Activated naive CD4-positive, alpha-beta T cell treated with Interleukin-2 at 50 U/mL for 16 hours (primary cell): ENCODE measurements around the gene CD34.
"Not testable (repeated sequence)": the region's sequence is repeated elsewhere in the genome, so short reads cannot be mapped to it uniquely, and the experiment has no call there.

Source experiments
- DNase-seq: peaks from one replicate; pipeline ENCODE4 v3.0.0-alpha.2; 2020

Gene CD34

DNA sequence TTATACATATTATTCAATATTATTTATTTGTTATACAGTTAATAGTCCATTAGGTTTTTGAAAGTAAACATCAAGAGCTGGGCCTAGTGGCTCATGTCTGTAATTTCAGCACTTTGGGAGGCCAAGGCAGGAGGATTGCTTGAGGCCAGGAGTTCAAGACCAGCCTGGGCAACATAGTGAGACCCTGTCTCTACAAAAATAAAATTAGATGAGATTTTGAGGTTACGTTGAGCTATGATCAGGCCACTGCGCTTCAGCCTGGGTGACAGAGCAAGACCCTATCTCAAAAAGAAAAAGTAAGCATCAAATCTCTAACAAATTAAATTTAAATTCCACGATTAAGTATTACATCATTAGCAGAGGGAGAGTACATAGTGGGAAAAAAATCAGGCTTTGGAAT lies 15.0 kb upstream of the CD34 start:
- DNase-seq, result not testable (repeated sequence)

DNA sequence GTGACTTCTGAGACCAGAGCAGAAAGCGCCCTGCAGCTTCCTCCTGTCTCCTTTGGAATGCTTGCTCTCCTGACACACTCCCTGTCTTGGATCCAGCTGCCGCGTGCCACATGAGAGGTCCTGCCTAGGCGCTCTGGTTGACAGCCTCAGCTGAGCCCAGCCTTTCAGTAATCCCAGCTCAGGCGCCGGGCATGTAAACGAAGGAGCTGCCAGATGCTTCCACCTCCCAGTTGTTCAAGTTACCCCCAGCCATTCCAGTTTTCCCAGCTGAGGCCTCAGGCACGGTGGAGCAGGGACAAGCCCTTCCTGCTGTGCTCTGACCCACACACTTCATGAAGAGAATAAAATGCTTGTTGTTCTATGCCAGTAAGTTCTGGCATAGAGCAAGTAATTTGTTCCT lies 14.3 kb upstream of the CD34 start:
- no peak for DNase-seq

DNA sequence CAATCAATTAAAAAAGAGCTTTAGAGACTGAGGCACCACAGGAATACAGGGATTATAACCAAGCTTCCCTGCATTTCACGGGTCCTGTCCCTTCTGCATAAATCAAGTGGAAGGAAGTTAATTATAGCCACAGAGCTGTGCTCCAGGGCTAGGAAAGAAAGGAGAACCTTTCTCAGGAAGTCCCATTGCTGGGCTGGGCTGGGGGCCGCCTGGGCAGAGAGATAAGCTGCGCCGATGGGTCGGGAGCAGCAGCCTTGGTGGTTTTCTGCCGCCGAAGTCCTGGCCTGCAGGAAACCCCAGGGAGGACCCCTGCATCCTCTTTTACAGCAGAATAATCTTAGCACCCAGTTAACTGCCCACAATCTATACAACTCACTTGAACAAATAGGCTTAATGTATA lies 12.6 kb upstream of the CD34 start:
- no peak for DNase-seq

DNA sequence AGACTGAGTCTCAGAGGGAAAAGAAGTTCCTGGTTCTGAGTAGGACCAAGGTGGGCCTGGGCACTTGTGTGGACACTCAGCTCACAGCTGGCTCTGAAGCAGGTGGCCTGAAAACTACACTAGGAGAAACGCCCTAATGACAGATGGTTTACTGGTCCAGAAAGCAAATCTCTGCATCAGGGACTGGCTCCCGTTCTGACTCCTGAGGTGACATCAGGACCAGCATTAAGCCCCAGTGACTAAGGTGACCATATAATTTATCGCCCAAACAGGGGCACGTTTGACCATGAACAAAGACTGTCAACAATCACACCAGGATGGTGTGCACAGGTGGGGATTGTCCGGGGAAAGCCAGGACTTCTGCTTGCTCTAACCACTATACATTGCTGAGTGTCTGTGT lies 12.2 kb upstream of the CD34 start:
- no peak for DNase-seq

DNA sequence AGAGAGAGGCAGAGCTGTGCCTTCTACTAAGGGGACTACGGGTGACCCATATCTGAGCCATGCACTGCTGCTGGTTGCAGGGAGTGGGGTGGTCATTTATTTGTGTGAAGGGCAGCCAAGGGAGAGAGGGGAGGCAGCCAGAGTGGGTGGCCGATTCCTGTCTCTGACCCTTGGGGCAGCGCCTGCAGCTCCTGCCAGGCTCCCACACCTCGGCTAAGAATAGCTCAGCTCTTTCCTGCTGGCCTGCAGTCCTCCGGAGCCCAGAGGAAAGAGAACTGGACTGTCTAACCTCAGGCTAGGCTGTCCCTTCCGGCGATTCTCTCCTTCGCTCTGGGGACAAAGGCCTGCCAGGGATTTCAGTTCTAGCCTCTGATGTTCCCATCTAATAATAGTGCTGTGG lies 11.6 kb upstream of the CD34 start:
- no peak for DNase-seq

DNA sequence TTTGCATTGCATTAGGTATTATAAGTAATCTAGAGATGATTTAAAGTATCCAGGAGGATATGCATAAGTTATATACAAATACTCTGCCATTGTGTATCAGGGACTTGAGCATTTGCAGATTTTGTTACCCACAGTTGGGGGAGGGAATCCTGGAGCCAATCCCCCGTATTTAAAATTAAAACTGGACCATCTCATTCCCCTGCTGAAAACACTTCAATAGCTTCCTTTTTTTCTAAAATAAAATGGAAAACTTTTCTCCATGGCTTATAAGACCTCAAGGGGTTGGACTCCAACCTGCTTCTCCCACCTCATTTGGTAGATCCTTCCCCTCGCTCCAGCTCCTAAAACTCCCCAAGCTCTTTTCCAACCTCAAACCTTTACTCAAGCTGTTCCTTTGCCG lies 10.4 kb upstream of the CD34 start:
- no peak for DNase-seq

DNA sequence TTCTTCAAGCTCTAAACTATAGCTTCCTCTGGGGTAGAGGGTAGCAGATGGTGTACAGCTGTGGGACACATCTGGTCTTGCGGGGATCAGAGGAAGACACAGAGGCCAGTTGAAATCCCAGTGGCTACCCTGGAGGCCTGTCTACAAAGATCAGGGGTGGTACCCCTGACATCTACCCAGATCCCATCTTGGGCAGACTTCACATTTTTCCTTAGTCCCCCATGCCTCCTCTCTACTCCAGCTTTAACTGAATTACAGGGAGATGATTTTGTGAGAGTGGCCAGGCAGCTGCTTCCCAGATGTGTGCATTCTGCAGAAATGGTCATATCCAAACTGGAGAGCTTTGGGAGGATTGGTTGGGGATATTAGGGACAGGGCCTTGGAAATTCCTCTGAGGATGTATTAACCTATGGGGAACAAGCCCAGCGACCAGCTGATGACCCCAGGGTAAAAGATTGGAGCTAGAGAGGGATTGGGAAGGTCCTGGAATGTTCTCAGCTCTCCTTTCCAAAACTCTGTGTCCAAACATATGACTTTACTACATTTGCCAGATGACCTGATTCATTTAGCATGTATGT lies 9.6 kb upstream of the CD34 start:
- no peak for DNase-seq

DNA sequence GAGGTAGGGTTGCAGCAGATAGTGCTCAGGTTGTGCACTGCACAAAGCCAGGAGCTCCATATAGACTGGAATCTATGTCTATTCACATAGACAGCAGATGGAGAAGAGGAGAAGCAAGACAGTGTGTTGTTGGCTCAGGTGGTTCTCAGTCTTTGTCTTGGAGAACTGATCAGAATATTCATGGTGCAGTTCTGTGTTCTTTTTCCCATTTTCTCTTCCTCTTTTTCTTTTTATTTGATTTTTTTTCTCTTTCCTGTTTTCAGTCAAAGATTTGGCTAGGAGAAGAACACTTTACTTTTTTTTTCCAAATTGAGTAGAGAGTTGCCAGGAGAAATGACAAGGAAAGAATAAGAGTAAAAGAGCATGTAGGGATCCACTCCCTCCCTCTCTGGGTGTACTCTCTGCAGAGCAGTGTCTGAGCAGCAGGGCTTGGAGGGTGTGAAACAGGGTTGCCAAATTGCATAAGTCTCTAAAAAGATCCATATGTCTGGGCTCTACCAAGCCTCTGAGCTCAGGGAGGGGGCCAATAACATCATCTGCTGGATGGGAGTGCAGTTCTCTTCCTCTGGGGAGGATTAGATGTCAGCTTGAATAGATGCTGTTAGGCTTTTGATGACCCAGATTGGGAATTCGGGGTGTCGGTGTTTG lies 8.7 kb upstream of the CD34 start:
- DNase-seq, result no peak

DNA sequence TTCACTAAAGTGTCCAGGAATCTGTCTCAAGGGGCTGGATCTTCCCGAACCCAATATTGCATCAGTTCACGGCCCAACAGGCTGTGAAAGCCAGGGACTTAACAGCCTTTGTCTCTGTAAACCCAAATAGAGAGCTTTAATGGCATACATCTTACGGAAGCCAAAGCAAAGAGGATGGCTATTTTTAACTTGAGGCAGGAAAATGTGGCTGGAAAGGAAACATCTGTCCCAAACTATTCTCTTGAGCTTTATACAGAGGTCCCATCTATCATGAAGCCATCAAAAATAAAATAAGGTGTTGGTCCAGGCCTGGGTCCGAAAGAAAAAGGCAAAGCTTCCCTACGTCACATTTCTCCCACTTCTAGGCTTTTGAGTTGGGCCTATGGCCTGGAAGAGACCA lies 7.7 kb upstream of the CD34 start:
- DNase-seq, result no peak

DNA sequence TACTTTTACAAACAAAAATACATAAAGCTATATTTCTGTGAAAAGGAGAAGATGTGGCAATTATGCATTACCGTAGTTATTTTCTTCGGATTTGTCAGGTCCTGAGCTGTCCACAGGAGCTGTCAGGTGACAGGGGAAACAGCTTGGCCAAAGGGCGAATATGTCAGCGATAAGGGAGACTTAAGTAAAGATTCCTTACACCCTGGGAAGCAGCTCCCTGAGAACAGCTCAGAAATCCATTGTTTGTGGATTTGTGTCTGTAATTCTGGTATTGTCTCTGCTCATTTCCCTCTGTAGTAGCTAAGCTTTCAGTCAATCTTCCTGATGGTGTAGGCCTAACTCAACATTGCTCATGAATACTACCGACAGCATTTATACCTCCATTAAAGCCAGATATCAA lies 7.1 kb upstream of the CD34 start:
- no peak for DNase-seq

DNA sequence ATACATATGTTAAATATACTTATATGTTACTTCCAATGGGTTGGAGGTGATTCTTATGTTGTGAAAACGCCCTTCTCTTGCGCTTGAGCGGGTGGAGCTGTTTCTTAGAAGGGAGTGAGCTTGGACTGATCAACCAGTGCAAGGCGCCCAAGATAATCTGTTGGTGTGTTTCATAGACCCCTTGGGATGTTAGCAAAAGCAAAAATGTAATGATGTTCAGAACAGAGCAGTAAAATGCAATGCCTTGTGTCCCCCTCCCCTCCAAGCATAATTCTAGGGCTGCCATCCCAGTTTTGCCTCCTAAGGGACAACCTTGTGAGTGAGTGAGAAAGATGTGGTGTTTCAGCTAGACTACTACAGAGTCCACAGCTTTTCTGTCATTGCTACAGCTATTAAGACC lies 6.2 kb upstream of the CD34 start:
- no peak for DNase-seq

DNA sequence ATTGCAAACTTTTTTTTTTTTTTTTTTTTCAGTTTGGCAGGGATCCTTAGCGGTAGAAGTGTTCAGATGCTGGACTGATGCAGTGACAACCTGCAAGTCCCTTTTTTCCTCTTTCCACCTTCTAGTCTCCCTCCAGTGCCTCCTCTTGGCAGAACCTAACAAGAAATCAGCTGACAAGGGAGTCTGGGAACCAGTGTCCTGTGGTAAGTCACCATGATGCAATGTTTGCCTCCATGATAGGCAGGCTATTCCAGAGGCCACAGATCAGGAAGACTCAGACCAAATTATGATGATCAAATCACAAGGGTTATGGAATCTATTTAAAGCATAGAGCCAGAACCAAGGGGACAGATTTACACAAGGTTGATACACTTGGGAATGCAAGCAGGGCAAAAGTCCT lies 3.0 kb upstream of the CD34 start:
- DNase-seq, result no peak

DNA sequence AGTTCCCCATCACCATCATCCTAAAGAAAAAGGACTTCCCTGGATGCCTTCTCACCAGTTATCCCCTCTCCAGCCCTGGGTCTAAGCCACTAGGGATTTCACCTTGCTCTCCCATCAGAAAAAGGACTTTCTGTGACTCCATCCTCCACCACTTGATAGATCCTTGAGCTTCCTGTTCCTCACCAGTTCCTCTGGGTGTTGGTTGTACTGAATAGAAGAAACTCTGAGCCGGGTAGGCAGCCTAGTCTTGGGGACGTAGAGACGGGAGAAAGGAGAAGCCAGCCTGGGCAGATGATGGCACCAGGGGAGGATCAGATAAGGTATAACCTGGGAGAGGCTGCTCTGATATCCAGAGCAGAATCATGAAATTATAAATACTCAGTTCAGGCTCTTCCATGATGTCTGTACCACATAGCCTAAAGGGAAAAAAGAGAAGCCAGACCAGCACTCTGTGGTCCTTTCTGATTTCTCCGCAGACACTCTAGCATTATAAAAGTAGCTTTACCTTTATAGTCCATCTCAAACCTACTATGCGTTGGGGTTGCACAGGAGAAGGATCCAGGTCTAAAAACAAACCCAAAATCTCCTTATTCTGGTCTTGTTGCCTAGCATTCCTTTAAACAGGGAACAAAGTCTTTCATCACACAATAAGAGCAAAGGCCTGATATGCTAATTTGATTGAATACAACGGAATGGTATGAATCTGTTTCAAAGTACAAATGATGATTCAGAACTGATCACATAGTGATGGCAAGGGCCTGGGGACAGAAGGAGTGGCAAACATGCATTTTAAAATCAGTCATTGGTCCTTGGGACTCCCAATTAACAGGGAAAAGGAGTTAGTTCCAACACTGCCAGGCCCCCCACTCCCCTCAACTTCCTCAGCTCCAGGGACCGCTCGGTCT lies 1.2 kb upstream of the CD34 start:
- DNase-seq, result no peak

DNA sequence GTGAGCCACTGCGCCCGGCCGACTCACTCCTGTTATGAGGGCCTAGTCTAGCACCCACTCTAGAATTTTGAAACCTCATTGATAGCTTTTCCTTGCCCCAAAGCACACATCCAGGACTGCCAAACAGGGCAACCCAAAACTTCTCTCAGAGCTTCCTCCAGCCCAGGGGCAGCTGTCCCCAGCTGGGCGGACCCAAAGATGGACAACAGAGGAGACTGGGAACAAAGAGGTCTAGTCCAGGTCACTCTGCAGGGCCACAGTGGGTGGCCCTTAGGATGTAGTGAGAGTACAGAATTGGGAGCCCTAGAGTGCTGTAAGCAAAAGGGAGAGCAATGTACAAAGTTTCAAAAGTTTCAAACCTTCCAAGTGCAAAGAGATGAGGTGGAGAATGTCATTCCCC lies 1.2 kb downstream of the CD34 start:
- DNase-seq, result no peak

DNA sequence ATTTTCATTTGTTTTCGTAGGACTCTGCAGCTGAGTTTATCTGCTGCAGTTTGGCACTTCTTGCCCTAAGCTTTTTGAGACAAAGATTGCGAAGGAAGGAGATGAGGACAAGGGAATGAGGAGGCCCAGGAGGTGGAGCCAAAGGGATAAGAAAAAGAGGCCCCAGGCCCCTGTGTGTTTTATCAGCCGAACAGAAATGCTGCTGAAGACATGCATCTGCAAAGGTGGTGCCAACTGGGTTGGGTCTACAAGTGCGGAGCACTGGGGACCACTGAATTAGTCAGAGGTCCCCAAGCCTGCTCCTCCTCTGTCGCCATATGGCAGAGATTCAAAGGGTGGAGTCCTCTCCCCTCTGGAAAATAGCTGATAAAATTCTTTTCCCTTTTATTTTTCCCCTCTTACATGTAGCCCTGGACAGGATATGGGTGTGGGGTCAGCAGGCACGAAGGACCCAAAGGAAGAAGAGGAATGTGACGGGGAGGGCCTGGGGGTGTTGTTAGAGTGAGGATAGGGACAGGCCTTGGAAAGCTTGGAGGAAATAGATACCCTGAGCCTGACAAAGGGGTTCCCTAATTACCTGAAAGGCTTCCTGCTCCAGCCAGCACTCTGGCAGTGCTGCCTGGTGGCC lies 2.7 kb downstream of the CD34 start:
- no peak for DNase-seq

DNA sequence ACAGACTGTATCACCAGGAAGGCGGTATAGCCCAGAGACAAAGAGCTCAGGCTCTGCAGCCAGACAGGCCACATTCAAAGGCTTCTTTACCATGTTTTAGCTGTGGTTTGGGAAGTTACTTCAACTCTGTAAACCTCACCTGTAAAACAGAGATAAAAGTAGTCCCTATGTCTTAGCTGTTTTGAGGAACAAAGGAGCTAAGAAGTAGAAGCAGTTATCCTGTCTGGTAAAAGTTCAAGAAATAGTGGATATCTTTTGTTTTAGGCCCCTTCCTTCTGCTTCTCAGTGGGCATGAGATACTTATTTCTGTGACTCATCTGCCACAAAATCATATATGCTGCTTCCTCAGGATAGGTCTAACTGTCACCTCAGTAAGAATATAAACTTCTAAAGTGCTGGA lies 6.5 kb downstream of the CD34 start:
- DNase-seq, result no peak

DNA sequence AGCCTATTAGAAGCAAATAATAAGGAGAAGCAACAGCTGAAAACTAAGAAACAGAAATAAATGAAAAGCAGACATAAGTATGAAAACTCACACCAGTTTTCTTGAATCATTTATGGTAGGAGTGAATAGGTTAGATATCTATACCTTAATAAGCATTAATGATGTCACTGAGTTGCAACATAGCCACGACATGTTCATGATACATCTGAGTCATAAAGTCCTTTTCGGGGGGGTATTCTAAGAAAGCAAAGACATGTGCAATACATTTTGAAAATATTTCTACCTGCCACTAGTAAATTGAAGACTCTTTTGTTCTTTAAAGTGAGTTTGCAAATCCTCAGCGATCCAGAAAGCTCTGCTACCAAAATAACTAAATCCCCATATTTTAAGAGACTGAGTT lies 7.2 kb downstream of the CD34 start:
- DNase-seq, result no peak

DNA sequence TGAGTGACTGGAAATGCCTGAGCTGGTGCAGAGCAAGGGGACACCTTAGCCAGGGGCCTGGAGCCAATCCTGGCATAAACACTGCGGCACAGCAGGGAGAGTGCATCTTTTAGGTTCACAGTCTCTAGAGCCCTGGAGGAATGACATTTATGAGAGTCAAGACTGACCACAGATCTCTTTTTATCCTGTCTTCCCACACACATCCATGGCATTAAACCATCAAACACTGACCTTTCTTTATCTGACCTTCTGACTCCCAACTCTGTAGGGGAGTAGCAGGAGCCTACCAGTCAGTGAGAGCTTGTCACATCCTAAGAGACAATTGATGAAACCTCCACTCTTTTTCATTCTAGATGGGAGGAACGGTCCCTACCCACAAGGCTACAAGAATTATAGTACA lies 7.9 kb downstream of the CD34 start:
- no peak for DNase-seq

DNA sequence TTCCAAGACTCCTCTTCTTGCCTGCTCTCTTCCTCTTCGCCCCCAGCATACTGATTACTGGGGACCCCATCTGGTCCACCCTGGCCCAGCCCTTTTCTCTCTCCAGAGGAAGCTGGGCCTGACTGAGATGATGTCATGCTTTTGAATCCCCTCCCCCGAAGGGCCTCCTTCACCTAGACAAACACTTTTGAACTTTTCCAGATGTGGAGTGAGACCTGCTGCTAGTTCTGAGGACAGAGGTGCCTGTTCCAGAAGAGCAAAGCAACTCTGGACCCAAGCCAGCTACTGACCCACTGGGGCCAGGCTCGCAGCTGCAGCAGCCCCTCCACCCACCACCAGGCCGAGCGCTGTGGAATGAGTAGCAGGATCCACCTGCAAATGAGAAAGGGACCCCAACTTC lies 8.4 kb downstream of the CD34 start:
- DNase-seq, result no peak

DNA sequence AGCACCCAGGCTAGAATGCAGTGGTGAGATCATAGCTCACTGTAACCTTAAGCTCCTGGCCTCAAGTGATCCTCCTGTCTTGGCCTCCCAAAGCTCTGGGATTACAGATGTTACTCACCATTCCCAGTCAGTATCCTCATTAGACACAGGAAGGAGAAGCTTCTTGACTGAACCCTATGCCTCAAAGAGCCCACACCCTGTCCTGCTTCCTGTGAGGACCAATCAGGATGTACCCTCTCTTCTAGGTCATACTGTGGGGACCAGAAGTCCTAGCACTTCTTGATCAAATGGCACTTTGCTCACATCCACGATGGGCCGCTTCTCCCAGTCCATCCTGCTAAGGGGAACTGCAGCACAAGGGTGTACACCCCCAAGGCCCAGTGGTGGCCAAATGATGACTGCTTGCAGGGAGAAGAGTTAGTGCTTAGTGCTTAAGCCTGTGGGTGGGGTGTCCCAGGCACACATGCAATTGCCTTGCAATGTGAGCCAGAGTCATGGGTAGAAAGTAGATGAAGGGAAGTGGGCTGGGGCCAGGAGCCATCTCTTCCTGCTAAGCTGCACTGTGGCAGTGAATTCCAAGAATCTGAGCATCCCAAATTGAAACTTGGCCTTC lies 9.8 kb downstream of the CD34 start:
- no peak for DNase-seq

DNA sequence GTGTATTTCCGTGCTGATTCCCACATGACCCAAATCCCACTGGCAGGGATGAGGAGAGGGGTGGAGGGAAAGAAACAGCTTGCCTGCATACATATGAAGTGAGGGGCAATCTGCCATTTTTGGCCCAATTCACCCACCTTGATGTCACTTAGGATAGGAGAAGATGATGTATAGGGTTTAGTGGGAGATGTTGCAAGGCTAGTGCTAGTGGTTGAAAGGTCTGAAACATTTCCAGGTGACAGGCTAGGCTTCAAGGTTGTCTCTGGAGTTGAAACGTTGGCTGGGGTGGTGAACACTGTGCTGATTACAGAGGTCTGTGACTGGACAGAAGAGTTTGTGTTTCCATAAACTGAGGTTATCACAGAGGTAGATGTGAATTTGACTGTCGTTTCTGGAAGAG lies 12.1 kb downstream of the CD34 start:
- DNase-seq, result no peak

DNA sequence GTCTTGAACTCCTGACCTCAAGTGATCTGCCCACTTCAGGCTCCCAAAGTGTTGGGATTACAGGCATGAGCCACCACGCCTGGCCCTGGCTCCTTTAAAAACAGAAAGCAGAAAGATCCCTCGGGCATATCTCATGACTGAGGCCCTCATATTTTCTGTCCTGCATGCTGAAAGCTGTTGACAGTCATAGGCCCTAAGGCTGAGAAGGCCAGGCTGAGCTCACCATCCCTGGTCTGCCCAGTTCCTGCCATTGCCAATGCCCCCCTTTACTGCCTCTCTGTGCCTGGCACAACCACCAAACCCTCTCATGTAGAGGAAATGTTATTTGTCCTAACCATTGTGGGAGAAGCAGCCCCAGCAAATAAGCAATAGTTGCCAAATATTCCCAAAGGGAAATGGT lies 12.7 kb downstream of the CD34 start:
- no peak for DNase-seq

DNA sequence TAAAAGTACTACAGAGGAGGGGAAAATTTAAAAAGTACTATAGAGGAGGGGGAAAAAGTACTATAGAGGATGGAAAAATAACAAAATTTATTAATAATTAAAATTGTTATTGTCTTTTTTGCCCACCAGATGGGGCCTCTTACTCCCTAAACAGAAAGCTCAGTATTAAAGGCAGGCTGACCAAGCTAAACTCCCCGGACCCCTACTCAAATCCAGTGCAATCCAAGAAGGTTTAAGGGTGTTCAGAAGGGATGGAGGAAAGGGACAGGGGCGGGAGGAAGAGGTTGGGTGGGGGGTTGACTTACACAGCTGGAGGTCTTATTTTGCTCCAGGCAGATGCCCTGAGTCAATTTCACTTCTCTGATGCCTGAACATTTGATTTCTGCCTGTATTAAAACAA lies 13.7 kb downstream of the CD34 start:
- no peak for DNase-seq

DNA sequence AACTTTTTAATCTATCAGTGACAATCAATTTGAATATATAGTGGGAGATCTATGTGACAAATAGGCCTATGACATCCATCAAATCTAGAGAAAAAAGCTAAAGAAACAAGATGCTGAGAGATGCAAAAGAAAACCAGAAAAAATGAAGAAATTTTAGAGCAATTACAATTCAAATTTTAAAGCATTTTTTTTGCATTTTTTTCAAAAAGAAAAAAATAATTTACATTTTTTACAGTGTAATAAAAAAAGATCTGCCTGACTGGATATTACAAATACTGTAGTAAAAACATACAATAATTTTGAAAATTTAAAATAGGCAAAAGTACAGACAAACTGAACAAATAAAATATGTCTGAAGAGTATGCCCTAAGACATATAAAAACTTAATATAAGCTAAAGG lies 14.4 kb downstream of the CD34 start:
- no peak for DNase-seq
